Suprapubic skin (tissue), 3 donors: ENCODE results near the gene EYS.

Source experiments
- POLR2A ChIP-seq, 2 donors: fragments of 450-650 bp; IDR thresholded peaks; one replicate each; pipeline ENCODE4 v1.6.1; 2017; ENCODE audit warnings: antibody characterized with exemption in 2 of 2, mild to moderate bottlenecking in 2 of 2, moderate library complexity in 2 of 2
- TF ChIP-seq, protein P1 (sequence below), 2 donors: fragments of 200-600 bp in 1 of 2; fragments of 450-650 bp in 1 of 2; sonication (generic) in 1 of 2; IDR thresholded peaks; one replicate each; pipeline ENCODE4 v1.5.1; 2016 to 2019; ENCODE audit warnings: antibody characterized with exemption in 2 of 2, mild to moderate bottlenecking in 1 of 2, moderate library complexity in 1 of 2

- TF ChIP-seq, protein P1, sequence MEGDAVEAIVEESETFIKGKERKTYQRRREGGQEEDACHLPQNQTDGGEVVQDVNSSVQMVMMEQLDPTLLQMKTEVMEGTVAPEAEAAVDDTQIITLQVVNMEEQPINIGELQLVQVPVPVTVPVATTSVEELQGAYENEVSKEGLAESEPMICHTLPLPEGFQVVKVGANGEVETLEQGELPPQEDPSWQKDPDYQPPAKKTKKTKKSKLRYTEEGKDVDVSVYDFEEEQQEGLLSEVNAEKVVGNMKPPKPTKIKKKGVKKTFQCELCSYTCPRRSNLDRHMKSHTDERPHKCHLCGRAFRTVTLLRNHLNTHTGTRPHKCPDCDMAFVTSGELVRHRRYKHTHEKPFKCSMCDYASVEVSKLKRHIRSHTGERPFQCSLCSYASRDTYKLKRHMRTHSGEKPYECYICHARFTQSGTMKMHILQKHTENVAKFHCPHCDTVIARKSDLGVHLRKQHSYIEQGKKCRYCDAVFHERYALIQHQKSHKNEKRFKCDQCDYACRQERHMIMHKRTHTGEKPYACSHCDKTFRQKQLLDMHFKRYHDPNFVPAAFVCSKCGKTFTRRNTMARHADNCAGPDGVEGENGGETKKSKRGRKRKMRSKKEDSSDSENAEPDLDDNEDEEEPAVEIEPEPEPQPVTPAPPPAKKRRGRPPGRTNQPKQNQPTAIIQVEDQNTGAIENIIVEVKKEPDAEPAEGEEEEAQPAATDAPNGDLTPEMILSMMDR (IDR thresholded peaks at IDR 0.05), result no peak
- TF ChIP-seq POLR2A (IDR thresholded peaks at IDR 0.05), result no peak
These were observed 75.3 kb downstream of the EYS start for GRCh38 chr6:65631711-65632110.
